A549 (cell line): Measurements from ENCODE around the gene IQCF2.

Experiments used
- EHF ChIP-seq: fragments of 250-450 bp; sonication (Bioruptor Pico); IDR thresholded peaks from 2 replicates; pipeline ENCODE4 v1.5.0; 2020; ENCODE audit warnings: mild to moderate bottlenecking
- EHMT2 ChIP-seq: fragments of 200-600 bp; sonication (generic); IDR thresholded peaks from 2 replicates; pipeline ENCODE4 v1.6.1; 2016; ENCODE audit warnings: antibody characterized with exemption, low read depth, mild to moderate bottlenecking, moderate library complexity
- HMGXB4 ChIP-seq: fragments of 250-450 bp; sonication (Bioruptor Pico); IDR thresholded peaks from 2 replicates; pipeline ENCODE4 v1.5.0; 2021; ENCODE audit warnings: mild to moderate bottlenecking, moderate library complexity, borderline replicate concordance
- MAFK ChIP-seq: fragments of 450-650 bp; IDR thresholded peaks from 2 replicates; pipeline ENCODE4 v1.6.1; 2014; ENCODE audit not compliant: partially characterized antibody
- MAX ChIP-seq: IDR thresholded peaks from 2 replicates; pipeline ENCODE4 v1.6.1; 2012
- POLR2A ChIP-seq: IDR thresholded peaks from 2 replicates; pipeline ENCODE4 v1.6.1; 2012; ENCODE audit warnings: mild to moderate bottlenecking, low read length
- REST ChIP-seq: fragments of 200-600 bp; sonication (generic); IDR thresholded peaks from 2 replicates; pipeline ENCODE4 v1.6.1; 2016; ENCODE audit warnings: antibody characterized with exemption, mild to moderate bottlenecking, moderate library complexity
- SMC3 ChIP-seq: fragments of >200 bp; sonication (Bioruptor Twin); formaldehyde crosslinking; IDR thresholded peaks from 3 replicates; pipeline ENCODE4 v1.6.1; 2018; ENCODE audit warnings: inconsistent platforms
- SREBF2 ChIP-seq: fragments of 450-650 bp; IDR thresholded peaks from 2 replicates; pipeline ENCODE4 v1.6.1; 2014; ENCODE audit warnings: mild to moderate bottlenecking, moderate library complexity
- TF ChIP-seq, protein P1 (sequence below): fragments of >200 bp; sonication (Bioruptor Twin); formaldehyde crosslinking; IDR thresholded peaks from 3 replicates; pipeline ENCODE4 v1.5.1; 2016

DNA sequence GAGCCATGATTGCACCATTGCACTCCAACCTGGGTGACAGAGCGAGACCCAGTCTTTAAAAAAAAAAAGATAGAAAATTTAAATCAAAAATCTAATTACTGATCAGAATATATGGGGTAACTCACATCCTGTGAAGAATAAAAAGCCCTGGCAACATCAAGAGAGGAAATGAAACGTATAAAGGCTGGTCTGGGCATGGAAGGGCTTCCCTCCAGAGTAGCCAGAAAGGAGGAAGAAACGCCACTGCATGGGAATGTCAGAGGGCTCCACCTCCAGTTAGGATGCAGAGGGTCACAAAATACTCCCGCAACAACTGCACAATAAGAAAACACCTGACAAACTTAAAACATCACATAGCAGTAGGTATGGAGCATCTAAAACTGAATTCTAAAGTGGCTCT lies 46.6 kb downstream of the IQCF2 start:
- TF ChIP-seq SMC3 (no peak), EHMT2 (no peak), EHF (no peak), MAFK (no peak), HMGXB4 (CRISPR knock-in tag) (no peak), REST (no peak), MAX (no peak), SREBF2 (no peak), POLR2A (no peak)
- TF ChIP-seq, protein P1, sequence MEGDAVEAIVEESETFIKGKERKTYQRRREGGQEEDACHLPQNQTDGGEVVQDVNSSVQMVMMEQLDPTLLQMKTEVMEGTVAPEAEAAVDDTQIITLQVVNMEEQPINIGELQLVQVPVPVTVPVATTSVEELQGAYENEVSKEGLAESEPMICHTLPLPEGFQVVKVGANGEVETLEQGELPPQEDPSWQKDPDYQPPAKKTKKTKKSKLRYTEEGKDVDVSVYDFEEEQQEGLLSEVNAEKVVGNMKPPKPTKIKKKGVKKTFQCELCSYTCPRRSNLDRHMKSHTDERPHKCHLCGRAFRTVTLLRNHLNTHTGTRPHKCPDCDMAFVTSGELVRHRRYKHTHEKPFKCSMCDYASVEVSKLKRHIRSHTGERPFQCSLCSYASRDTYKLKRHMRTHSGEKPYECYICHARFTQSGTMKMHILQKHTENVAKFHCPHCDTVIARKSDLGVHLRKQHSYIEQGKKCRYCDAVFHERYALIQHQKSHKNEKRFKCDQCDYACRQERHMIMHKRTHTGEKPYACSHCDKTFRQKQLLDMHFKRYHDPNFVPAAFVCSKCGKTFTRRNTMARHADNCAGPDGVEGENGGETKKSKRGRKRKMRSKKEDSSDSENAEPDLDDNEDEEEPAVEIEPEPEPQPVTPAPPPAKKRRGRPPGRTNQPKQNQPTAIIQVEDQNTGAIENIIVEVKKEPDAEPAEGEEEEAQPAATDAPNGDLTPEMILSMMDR: no peak
